ENCODE data around the gene HVCN1. TPM values are rescaled to one million over a fixed set of nuclear protein-coding genes. Genes with fewer than 3 reads are reported as not detected.

The HVCN1 gene
- total and polyA plus RNA-seq, 2 of the 13 experiments (the other 11 are each of a cell fraction or from before 2014, with no cell fraction given), result 0.49 to 1.3 TPM

DNA sequence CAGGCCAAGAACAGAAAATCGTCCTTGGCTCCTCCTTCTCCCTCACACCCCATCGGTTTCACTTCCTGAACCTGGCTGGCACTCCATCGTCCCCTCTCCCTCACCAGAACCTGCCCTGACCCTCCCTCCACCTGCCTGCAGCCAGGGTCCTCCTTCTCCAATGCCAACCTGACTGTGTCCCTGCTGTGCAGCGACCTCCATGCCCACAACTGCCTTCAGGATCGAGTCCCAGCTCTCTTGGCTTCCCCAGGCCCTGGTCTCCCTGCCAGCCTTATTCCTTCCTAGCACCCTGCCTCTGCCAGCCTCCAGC is 19.8 kb downstream of the HVCN1 start:
- H3K4me1 ChIP-seq (ENCODE audit: insufficient read depth, low read length), result peaks cover 12% of the 10 kb centered on the region
- intact Hi-C loops (cut with micrococcal nuclease; ENCODE audit: unreplicated experiment) (no loop called here), in situ Hi-C loops (cut with HindIII; ENCODE audit: extremely low pct_ligation_motif_present, low pct_unique_long_range_greater_than_20kb) (no loop called here)
- H3K4me2 ChIP-seq (ENCODE audit: low read depth, low read length), result no peak overlapping the region; the same call in 1 of the 2 replicates
- H3K36me3 ChIP-seq (replicated peaks in 1 of 2; ENCODE audit: control insufficient read depth in 1 of 2, insufficient read depth in 2 of 2, low read length in 2 of 2), result no peaks in the 10 kb centered on the region
- WGBS (ENCODE audit: low lambda C conversion rate), result 4% methylated on average over 5 of the region's 5 CpGs
- no peaks in the 10 kb centered on the region for H3K9me3 ChIP-seq (ENCODE audit: low read length)
- H3K27me3 ChIP-seq (ENCODE audit: control insufficient read depth in 1 of 2, insufficient read depth in 2 of 2, low read length in 2 of 2), result peaks cover 0 to 1% of the 10 kb centered on the region in 2 experiments; a peak in 1 of 5 replicates
- ChIA-PET CTCF (ENCODE audit: low intra/inter-chr PET ratio, low total read pairs) (no interaction called here), POLR2A (no interaction called here)
- no peak for FAIRE-seq
- no peaks in the 10 kb centered on the region for H3K79me2 ChIP-seq (ENCODE audit: insufficient read depth, low read length)
- H3K27ac ChIP-seq (ENCODE audit: extremely low read length, insufficient read depth, low read length), result no peak overlapping the region
- H2AFZ ChIP-seq (ENCODE audit: low read length), result no peak overlapping the region
- BruUV-seq (replicated peaks), result no TSS peak
- H3K9ac ChIP-seq (ENCODE audit: insufficient read depth, low read depth, low read length), result no peak overlapping the region
- no peak overlapping the region for H3K4me3 ChIP-seq (replicated peaks in 1 of 3; ENCODE audit: insufficient read depth in 1 of 3, low read depth in 2 of 3, low read length in 3 of 3)
- TF ChIP-seq NBN (conservative IDR thresholded peaks at IDR 0.05) (no peak), PHF5A (CRISPR knock-in tag; IDR thresholded peaks at IDR 0.05; ENCODE audit: low read depth, unreplicated experiment) (no peak), RXRB (CRISPR knock-in tag; IDR thresholded peaks at IDR 0.05; ENCODE audit: borderline replicate concordance) (no peak), ZNF337 (CRISPR knock-in tag; IDR thresholded peaks at IDR 0.05; ENCODE audit: borderline replicate concordance, low read depth) (no peak), CCDC6 (CRISPR knock-in tag; IDR thresholded peaks at IDR 0.05) (no peak), GABPA (IDR thresholded peaks at IDR 0.05; ENCODE audit: low read depth, low read length) (no peak), GABPA (CRISPR knock-in tag; IDR thresholded peaks at IDR 0.05; ENCODE audit: low read depth) (no peak), DNMT1 (CRISPR knock-in tag; IDR thresholded peaks at IDR 0.05) (no peak), KLF6 (CRISPR knock-in tag; IDR thresholded peaks at IDR 0.05) (no peak), TAF15 (IDR thresholded peaks at IDR 0.05; ENCODE audit: low read depth, low read length, poor library complexity, severe bottlenecking) (no peak), ZNF33A (CRISPR knock-in tag; IDR thresholded peaks at IDR 0.05; ENCODE audit: borderline replicate concordance) (no peak), MTF2 (CRISPR knock-in tag; IDR thresholded peaks at IDR 0.05; ENCODE audit: borderline replicate concordance) (no peak), CBFB (CRISPR knock-in tag; IDR thresholded peaks at IDR 0.05) (no peak), ZNF816 (CRISPR knock-in tag; IDR thresholded peaks at IDR 0.05; ENCODE audit: borderline replicate concordance) (no peak)
- TF ChIP-seq, protein P1, sequence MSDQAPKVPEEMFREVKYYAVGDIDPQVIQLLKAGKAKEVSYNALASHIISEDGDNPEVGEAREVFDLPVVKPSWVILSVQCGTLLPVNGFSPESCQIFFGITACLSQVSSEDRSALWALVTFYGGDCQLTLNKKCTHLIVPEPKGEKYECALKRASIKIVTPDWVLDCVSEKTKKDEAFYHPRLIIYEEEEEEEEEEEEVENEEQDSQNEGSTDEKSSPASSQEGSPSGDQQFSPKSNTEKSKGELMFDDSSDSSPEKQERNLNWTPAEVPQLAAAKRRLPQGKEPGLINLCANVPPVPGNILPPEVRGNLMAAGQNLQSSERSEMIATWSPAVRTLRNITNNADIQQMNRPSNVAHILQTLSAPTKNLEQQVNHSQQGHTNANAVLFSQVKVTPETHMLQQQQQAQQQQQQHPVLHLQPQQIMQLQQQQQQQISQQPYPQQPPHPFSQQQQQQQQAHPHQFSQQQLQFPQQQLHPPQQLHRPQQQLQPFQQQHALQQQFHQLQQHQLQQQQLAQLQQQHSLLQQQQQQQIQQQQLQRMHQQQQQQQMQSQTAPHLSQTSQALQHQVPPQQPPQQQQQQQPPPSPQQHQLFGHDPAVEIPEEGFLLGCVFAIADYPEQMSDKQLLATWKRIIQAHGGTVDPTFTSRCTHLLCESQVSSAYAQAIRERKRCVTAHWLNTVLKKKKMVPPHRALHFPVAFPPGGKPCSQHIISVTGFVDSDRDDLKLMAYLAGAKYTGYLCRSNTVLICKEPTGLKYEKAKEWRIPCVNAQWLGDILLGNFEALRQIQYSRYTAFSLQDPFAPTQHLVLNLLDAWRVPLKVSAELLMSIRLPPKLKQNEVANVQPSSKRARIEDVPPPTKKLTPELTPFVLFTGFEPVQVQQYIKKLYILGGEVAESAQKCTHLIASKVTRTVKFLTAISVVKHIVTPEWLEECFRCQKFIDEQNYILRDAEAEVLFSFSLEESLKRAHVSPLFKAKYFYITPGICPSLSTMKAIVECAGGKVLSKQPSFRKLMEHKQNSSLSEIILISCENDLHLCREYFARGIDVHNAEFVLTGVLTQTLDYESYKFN (CRISPR knock-in tag; conservative IDR thresholded peaks at IDR 0.05), result no peak
- TF ChIP-seq, protein P2, sequence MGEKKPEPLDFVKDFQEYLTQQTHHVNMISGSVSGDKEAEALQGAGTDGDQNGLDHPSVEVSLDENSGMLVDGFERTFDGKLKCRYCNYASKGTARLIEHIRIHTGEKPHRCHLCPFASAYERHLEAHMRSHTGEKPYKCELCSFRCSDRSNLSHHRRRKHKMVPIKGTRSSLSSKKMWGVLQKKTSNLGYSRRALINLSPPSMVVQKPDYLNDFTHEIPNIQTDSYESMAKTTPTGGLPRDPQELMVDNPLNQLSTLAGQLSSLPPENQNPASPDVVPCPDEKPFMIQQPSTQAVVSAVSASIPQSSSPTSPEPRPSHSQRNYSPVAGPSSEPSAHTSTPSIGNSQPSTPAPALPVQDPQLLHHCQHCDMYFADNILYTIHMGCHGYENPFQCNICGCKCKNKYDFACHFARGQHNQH (CRISPR knock-in tag; IDR thresholded peaks at IDR 0.05), result no peak
- TF ChIP-seq, protein P3, sequence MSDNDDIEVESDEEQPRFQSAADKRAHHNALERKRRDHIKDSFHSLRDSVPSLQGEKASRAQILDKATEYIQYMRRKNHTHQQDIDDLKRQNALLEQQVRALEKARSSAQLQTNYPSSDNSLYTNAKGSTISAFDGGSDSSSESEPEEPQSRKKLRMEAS (IDR thresholded peaks at IDR 0.05), result no peak
- H4K20me1 ChIP-seq (ENCODE audit: insufficient read depth, low read length), result no peaks in the 10 kb centered on the region
- peak; percentile 25; the same call in 2 of the 3 replicates for ATAC-seq
- DNase-seq (ENCODE audit: low spot score), result no peak
